Activated T-cell treated with anti-CD3 and anti-CD28 coated beads, Interleukin-2, amount 50 U/mL, for 72 hours (primary cell): Measurements from ENCODE around the gene MT2A. TPM values are rescaled to one million over a fixed set of nuclear protein-coding genes. Genes with fewer than 3 reads are reported as not detected.

Experiments
- ATAC-seq, 2 donors: fragments of 150-1000 bp; cut with Tn5 transposase; replicated peaks in 1 of 2; 2 replicates each; pipeline ENCODE4 v1.10.0; 2021; ENCODE audit warnings: moderate library complexity in 2 of 2, mild to moderate bottlenecking in 1 of 2
- DNase-seq, 2 donors: peaks; one replicate each; pipeline ENCODE4 v3.0.0; 2021 to 2022; ENCODE audit warnings: mixed read lengths in 1 of 2
- H3K27ac Mint-ChIP-seq: one replicate; pipeline ENCODE4 v1.8.0; 2022; ENCODE audit warnings: mild to moderate bottlenecking, moderate library complexity, mixed read lengths
- H3K27me3 Mint-ChIP-seq: one replicate; pipeline ENCODE4 v1.8.0; 2022; ENCODE audit warnings: low read depth, mixed read lengths
- H3K36me3 Mint-ChIP-seq, 2 donors: one replicate each; pipeline ENCODE4 v1.8.0; 2022; ENCODE audit warnings: mixed read lengths in 2 of 2, mild to moderate bottlenecking in 1 of 2; ENCODE audit not compliant: insufficient read depth in 2 of 2
- H3K4me1 Mint-ChIP-seq: one replicate; pipeline ENCODE4 v1.8.0; 2022; ENCODE audit warnings: low read depth, mixed read lengths
- H3K4me3 Mint-ChIP-seq, 2 donors: one replicate each; pipeline ENCODE4 v1.8.0; 2022; ENCODE audit warnings: mild to moderate bottlenecking in 2 of 2, mixed read lengths in 2 of 2, moderate library complexity in 2 of 2
- H3K9me3 Mint-ChIP-seq, 2 donors: one replicate each; pipeline ENCODE4 v1.8.0; 2022; ENCODE audit warnings: mixed read lengths in 2 of 2
- total RNA-seq, 2 donors: library from RNA; stranded (reverse); gene quantifications; one replicate each; pipeline ENCODE4 v1.2.3, GENCODE V29; 2022

Gene MT2A
- total RNA-seq, 2 donors from 2014 or later, result 391 to 529 TPM

GRCh38 chr16:56583351-56584168, 24.8 kb upstream of the MT2A start:
- Mint-ChIP-seq H3K4me3 (no peak overlapping the region), H3K9me3 (no peaks in the 10 kb centered on the region), H3K27ac (no peak overlapping the region), H3K36me3 (no peaks in the 10 kb centered on the region), H3K27me3 (peaks cover 20% of the 10 kb centered on the region), H3K4me1 (peaks cover 8% of the 10 kb centered on the region)
- DNase-seq (no peak), ATAC-seq (no peak)

DNA sequence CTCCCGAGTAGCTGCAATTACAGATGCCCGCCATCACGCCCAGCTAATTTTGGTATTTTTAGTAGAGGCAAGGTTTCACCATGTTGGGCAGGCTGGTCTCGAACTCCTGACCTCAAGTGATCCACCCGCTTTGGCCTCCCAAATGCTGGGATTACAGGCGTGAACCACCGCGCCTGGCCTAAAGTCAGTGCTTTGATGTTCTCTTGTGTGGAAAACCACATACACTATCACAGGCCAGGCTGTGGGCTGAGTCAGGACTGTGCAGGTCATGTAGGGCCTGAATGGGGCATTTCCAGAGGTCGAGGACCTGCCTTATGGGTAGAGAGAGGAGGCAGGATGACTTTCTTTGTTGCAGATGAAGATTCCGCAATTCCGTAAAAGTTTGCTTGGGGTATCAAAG, 24.1 kb upstream of the MT2A start:
- no peak overlapping the region for H3K4me3 Mint-ChIP-seq
- H3K27ac Mint-ChIP-seq, result no peak overlapping the region
- H3K9me3 Mint-ChIP-seq, result no peaks in the 10 kb centered on the region
- H3K4me1 Mint-ChIP-seq, result peaks cover 12% of the 10 kb centered on the region
- DNase-seq, result no peak
- H3K27me3 Mint-ChIP-seq, result peaks cover 26% of the 10 kb centered on the region
- no peaks in the 10 kb centered on the region for H3K36me3 Mint-ChIP-seq
- no peak for ATAC-seq

GRCh38 chr16:56588781-56589140, 19.6 kb upstream of the MT2A start:
- Mint-ChIP-seq H3K9me3 (no peaks in the 10 kb centered on the region), H3K36me3 (no peaks in the 10 kb centered on the region), H3K4me1 (peaks cover 14% of the 10 kb centered on the region), H3K4me3 (peak overlapping the region; percentile 90), H3K27ac (no peak overlapping the region), H3K27me3 (peaks cover 45% of the 10 kb centered on the region)
- ATAC-seq (peak in 1 of 2 donors; percentile 8), DNase-seq (no peak)

GRCh38 chr16:56589141-56590039, 19.0 kb upstream of the MT2A start, which contains the start of gene MT3:
MT3 (plus strand) TSS chr16:56589528; CDS start chr16:56589591, 63 bp downstream.
- peak within 1 kb of the TSS; percentile 90 for H3K4me3 Mint-ChIP-seq
- peaks cover 45% of the 10 kb centered on the region for H3K27me3 Mint-ChIP-seq
- no peaks in the 10 kb centered on the region for H3K36me3 Mint-ChIP-seq
- DNase-seq, result peak; percentile 48 to 49
- H3K9me3 Mint-ChIP-seq, result no peaks in the 10 kb centered on the region
- ATAC-seq, result peak; percentile 83 to 84
- peaks cover 14% of the 10 kb centered on the region for H3K4me1 Mint-ChIP-seq
- no peak within 1 kb of the TSS for H3K27ac Mint-ChIP-seq

GRCh38 chr16:56591377-56592060, 16.9 kb upstream of the MT2A start:
- Mint-ChIP-seq H3K27ac (no peak overlapping the region), H3K4me3 (no peak overlapping the region)
- no peak for ATAC-seq

DNA sequence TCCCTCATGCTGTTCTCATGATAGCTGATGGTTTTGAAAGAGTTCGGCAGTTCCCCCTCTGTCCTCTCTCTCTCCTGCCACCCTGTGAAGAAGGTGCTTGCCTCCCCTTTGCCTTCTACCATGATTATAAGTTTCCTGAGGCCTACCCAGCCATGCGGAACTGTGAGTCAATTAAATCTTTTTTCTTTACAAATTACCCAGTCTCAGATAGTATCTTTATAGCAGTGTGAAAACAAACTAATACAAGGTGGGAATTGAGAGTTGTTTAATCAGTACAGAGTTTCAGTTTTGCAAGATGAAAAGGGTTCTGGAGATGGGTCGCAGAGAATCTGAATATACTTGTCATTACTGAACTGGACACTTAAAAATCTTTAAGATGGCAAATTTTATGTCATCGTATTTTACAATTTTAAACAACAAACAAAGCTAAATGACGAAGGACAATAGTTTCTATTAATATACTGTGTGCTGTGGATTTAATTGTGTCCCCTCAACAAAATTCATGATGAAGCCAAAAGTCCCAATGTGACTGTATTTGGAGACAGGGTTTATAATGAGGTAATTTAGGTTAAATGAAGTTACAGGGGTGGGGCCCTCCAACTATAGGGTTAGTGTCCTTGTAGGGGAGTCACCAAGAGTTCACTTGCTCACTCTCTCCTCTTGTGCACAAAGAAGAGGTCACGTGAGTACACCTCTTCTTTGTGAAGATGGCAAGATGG, 14.7 kb upstream of the MT2A start:
- ATAC-seq, result no peak

More at GRCh38 chr16:56591377-56592060, 16.9 kb upstream of the MT2A start:
- Mint-ChIP-seq H3K27me3 (peaks cover 38% of the 10 kb centered on the region), H3K9me3 (no peaks in the 10 kb centered on the region), H3K4me1 (peaks cover 14% of the 10 kb centered on the region), H3K36me3 (no peaks in the 10 kb centered on the region)
- DNase-seq, result no peak

DNA sequence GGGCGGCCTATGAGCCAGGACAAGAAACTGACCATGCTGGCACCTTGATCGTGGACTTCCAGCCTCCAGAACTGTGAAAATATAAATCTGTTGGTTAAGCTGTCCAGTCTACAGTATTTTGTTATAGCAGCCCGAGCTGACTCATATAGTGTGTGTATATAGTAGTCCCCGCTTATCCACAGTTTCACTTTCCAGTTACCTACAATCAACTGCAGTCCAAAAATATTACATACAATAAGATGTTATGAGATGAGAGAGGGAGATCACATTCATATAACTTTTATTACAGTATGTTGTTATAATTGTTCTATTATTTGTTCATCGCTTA, 14.1 kb upstream of the MT2A start:
- H3K27me3 Mint-ChIP-seq, result peaks cover 19% of the 10 kb centered on the region
- H3K36me3 Mint-ChIP-seq, result no peaks in the 10 kb centered on the region
- ATAC-seq, result no peak
- DNase-seq, result no peak
- no peaks in the 10 kb centered on the region for H3K9me3 Mint-ChIP-seq
- H3K4me3 Mint-ChIP-seq, result no peak overlapping the region
- peaks cover 16% of the 10 kb centered on the region for H3K4me1 Mint-ChIP-seq
- H3K27ac Mint-ChIP-seq, result no peak overlapping the region

More for the DNA sequence above, 14.7 kb upstream of the MT2A start:
- Mint-ChIP-seq H3K4me3 (no peak overlapping the region), H3K36me3 (no peaks in the 10 kb centered on the region), H3K27ac (no peak overlapping the region), H3K27me3 (peaks cover 23% of the 10 kb centered on the region), H3K4me1 (peaks cover 18% of the 10 kb centered on the region), H3K9me3 (no peaks in the 10 kb centered on the region)
- no peak for DNase-seq

- H3K27ac Mint-ChIP-seq, result no peak overlapping the region
- H3K9me3 Mint-ChIP-seq, result no peaks in the 10 kb centered on the region
- ATAC-seq, result peak; percentile 46 to 54
- DNase-seq, result peak; percentile 33 to 45
- no peaks in the 10 kb centered on the region for H3K36me3 Mint-ChIP-seq
- H3K27me3 Mint-ChIP-seq, result peaks cover 14% of the 10 kb centered on the region
- peaks cover 17% of the 10 kb centered on the region for H3K4me1 Mint-ChIP-seq
- H3K4me3 Mint-ChIP-seq, result no peak overlapping the region
Measured at GRCh38 chr16:56600398-56600999, 7.9 kb upstream of the MT2A start.

DNA sequence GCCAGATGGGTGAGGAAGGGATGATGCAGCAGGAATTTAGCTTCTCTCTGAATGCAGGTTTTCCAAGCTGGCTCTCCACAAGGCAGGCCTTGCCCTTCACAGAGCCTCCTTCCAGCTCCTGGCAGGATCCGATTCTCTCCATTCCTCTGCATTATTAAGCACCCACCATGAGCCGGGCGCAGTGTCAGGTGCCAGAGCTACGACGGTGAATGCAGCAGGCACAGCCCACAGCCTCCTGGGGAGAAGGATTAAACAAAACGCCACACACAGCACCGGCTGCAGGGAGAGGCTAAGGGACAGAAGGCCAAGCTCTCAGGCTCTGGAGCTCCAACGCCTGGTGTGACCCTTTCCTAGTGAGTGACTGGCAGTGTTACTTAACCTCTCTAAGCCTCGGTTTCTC, 7.1 kb upstream of the MT2A start:
- no peak for ATAC-seq
- DNase-seq, result no peak
- Mint-ChIP-seq H3K36me3 (no peaks in the 10 kb centered on the region), H3K27me3 (peaks cover 14% of the 10 kb centered on the region), H3K27ac (no peak overlapping the region), H3K4me3 (no peak overlapping the region), H3K4me1 (peaks cover 25% of the 10 kb centered on the region), H3K9me3 (peaks cover 0 to 2% of the 10 kb centered on the region in 2 donors)

DNA sequence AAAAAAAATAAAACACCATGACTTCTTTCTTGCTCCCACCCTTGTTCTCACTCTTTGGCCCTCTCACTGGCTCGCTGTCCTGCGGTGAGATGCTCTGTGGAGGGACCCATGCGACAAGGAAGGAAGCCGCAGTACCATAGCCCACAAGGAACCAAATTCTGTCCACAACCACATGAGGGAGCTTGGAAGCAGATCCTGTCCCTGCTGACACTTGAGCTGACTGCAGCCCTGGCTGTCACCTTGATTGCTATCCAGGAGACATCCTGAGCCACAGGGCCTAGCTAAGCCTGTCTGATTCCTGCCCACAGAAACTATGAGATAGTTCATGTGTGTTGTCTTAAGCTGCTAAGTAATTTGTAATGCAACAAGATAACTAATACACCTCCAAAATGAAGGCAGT, 4.8 kb upstream of the MT2A start:
- H3K9me3 Mint-ChIP-seq, result peaks cover 0 to 2% of the 10 kb centered on the region in 2 donors
- ATAC-seq (no peak), DNase-seq (no peak)
- H3K4me3 Mint-ChIP-seq, result no peak overlapping the region
- peaks cover 14% of the 10 kb centered on the region for H3K27me3 Mint-ChIP-seq
- H3K4me1 Mint-ChIP-seq, result peaks cover 38% of the 10 kb centered on the region
- H3K36me3 Mint-ChIP-seq, result peaks cover 0 to 1% of the 10 kb centered on the region in 2 donors
- no peak overlapping the region for H3K27ac Mint-ChIP-seq

GRCh38 chr16:56604966-56605365, 3.4 kb upstream of the MT2A start:
- H3K4me3 Mint-ChIP-seq, result no peak overlapping the region
- peaks cover 14% of the 10 kb centered on the region for H3K27me3 Mint-ChIP-seq
- peaks cover 2 to 10% of the 10 kb centered on the region in 2 donors for H3K36me3 Mint-ChIP-seq
- H3K9me3 Mint-ChIP-seq, result peaks cover 0 to 2% of the 10 kb centered on the region in 2 donors
- H3K27ac Mint-ChIP-seq, result no peak overlapping the region
- H3K4me1 Mint-ChIP-seq, result peaks cover 46% of the 10 kb centered on the region
- no peak for DNase-seq
- ATAC-seq, result no peak

- H3K4me1 Mint-ChIP-seq, result peaks cover 47% of the 10 kb centered on the region
- DNase-seq, result no peak
- H3K4me3 Mint-ChIP-seq, result no peak overlapping the region
- H3K27me3 Mint-ChIP-seq, result peaks cover 9% of the 10 kb centered on the region
- H3K27ac Mint-ChIP-seq, result no peak overlapping the region
- H3K9me3 Mint-ChIP-seq, result peaks cover 0 to 2% of the 10 kb centered on the region in 2 donors
- ATAC-seq, result no peak
- peaks cover 2 to 10% of the 10 kb centered on the region in 2 donors for H3K36me3 Mint-ChIP-seq
Measured at GRCh38 chr16:56605475-56605874, 2.9 kb upstream of the MT2A start.
